PC-9 (cell line): Measurements from ENCODE around the gene ARID3B. TPM values are rescaled to one million over a fixed set of nuclear protein-coding genes. Genes with fewer than 3 reads are reported as not detected.
"Not testable (repeated sequence)": the region's sequence is repeated elsewhere in the genome, so short reads cannot be mapped to it uniquely, and the experiment has no call there.

Experiments
- BruUV-seq: library from RNA; stranded (reverse); fragments of 400-500 nt; replicated peaks from 2 replicates; lab custom pipeline; 2021; lab: Mats Ljungman, UMichigan
- CTCF ChIA-PET: fragments of 300-600 bp; sonication (Branson Sonifier 250); formaldehyde crosslinking; loops from one replicate; lab custom pipeline; 2022; ENCODE audit warnings: antibody characterized with exemption; lab: Charles Lee
- POLR2A ChIA-PET: fragments of 300-600 bp; sonication (Branson Sonifier 250); formaldehyde crosslinking; loops from one replicate; lab custom pipeline; 2022; ENCODE audit warnings: antibody characterized with exemption; ENCODE audit not compliant: unreplicated experiment; lab: Charles Lee
- DNase-seq, 2 experiments: peaks; one replicate each; pipeline versions ENCODE4 v3.0.0 to v3.0.0-alpha.2; 2015 to 2022; ENCODE audit warnings: mixed read lengths in 1 of 2
- H2AFZ ChIP-seq: fragments of 200-600 bp; sonication (generic); 2 replicates; pipeline ENCODE4 v1.8.1; 2017; ENCODE audit warnings: antibody characterized with exemption
- H3F3A ChIP-seq: fragments of 200-600 bp; sonication (generic); 2 replicates; pipeline ENCODE4 v1.8.1; 2017; ENCODE audit warnings: antibody characterized with exemption, mild to moderate bottlenecking, low read depth; ENCODE audit not compliant: insufficient read depth
- H3K27ac ChIP-seq: fragments of 200-600 bp; sonication (generic); 2 replicates; pipeline ENCODE4 v1.6.1; 2016; ENCODE audit warnings: mixed run types
- H3K27me3 ChIP-seq: fragments of 200-600 bp; sonication (generic); 2 replicates; pipeline ENCODE4 v1.6.1; 2016; ENCODE audit warnings: low read depth, mixed run types; ENCODE audit not compliant: insufficient read depth
- H3K36me3 ChIP-seq: fragments of 200-600 bp; sonication (generic); 2 replicates; pipeline ENCODE4 v1.6.1; 2016; ENCODE audit warnings: low read depth, mixed run types
- H3K4me1 ChIP-seq: fragments of 200-600 bp; sonication (generic); replicated peaks from 2 replicates; pipeline ENCODE4 v1.6.1; 2016; ENCODE audit warnings: mixed run types; ENCODE audit not compliant: insufficient read depth
- H3K4me2 ChIP-seq: fragments of 200-600 bp; sonication (generic); 2 replicates; pipeline ENCODE4 v1.6.1; 2017; ENCODE audit warnings: mixed run types
- H3K4me3 ChIP-seq: fragments of 200-600 bp; sonication (generic); 2 replicates; pipeline ENCODE4 v1.6.1; 2016; ENCODE audit warnings: mixed run types
- H3K79me2 ChIP-seq: fragments of 200-600 bp; sonication (generic); 2 replicates; pipeline ENCODE4 v1.6.1; 2017; ENCODE audit warnings: low read depth, mixed run types
- H3K9me2 ChIP-seq: fragments of 200-600 bp; sonication (generic); 2 replicates; pipeline ENCODE4 v1.8.1; 2017; ENCODE audit warnings: mild to moderate bottlenecking; ENCODE audit not compliant: insufficient read depth
- H3K9me3 ChIP-seq: fragments of 200-600 bp; sonication (generic); 2 replicates; pipeline ENCODE4 v1.8.1; 2016; ENCODE audit warnings: low read depth; ENCODE audit not compliant: insufficient read depth
- H4K20me1 ChIP-seq: fragments of 200-600 bp; sonication (generic); 2 replicates; pipeline ENCODE4 v1.8.1; 2017; ENCODE audit not compliant: insufficient read depth
- EZH2 ChIP-seq: fragments of 200-600 bp; sonication (generic); IDR thresholded peaks from 2 replicates; pipeline ENCODE4 v1.8.0; 2017; ENCODE audit warnings: antibody characterized with exemption, low read depth
- intact Hi-C: fragments of 100-400 bp; cut with micrococcal nuclease; formaldehyde crosslinking; loops from one replicate; pipeline ENCODE4 v1.10.0; 2022; ENCODE audit not compliant: unreplicated experiment
- total RNA-seq: library from RNA; stranded (reverse); gene quantifications from 2 replicates; pipeline ENCODE4 v1.2.3, GENCODE V29; 2021
- TF ChIP-seq, protein P1 (sequence below): fragments of 200-600 bp; sonication (generic); conservative IDR thresholded peaks from 2 replicates; pipeline ENCODE4 v1.6.1; 2017; ENCODE audit warnings: mixed run types, antibody characterized with exemption, mild to moderate bottlenecking, moderate library complexity

ARID3B gene
- total RNA-seq, 1 experiment from 2014 or later = 9.6 TPM

DNA sequence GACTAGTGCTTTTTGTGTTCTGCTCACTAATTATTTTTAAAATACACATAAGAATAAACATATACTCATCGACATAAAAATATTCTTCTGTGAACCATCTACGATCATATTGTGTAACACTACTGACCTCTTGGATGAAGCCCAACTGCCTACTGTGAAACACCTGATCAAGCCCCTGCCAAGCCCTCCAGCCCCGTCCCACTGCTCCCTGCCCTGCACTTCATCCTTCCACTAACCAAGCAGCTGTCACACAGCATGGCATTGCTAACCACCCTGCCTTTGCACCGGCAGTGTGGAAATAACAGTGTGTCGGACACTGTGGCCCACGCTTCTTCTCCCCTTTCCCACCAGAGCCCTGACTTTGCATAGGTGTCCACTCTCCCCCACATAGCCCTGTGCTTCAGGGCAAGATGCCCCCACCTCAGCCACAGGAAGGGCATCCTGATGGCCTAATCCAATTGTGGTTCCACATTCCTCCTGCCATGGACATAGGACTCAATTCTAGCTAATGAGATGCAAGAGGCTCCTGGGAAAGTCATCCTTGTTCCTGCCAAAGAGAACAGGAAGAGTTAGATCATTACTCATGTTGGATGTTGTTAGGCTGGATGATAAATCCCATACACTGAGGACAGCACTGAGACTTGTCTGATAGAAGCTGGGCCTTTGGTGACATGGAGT lies 35.0 kb upstream of the ARID3B start:
- ChIA-PET CTCF (no interaction called here), POLR2A (no interaction called here)
- no peak overlapping the region for H3K4me3 ChIP-seq
- no peaks in the 10 kb centered on the region for H3K4me1 ChIP-seq
- no peaks in the 10 kb centered on the region for H3K9me2 ChIP-seq
- H3K9me3 ChIP-seq = no peaks in the 10 kb centered on the region
- no peaks in the 10 kb centered on the region for H4K20me1 ChIP-seq
- no peaks in the 10 kb centered on the region for H3K27me3 ChIP-seq
- no peak for DNase-seq
- intact Hi-C loops = no loop called here
- H3K4me2 ChIP-seq = no peak overlapping the region
- H3K36me3 ChIP-seq = no peaks in the 10 kb centered on the region
- TF ChIP-seq, protein P1, sequence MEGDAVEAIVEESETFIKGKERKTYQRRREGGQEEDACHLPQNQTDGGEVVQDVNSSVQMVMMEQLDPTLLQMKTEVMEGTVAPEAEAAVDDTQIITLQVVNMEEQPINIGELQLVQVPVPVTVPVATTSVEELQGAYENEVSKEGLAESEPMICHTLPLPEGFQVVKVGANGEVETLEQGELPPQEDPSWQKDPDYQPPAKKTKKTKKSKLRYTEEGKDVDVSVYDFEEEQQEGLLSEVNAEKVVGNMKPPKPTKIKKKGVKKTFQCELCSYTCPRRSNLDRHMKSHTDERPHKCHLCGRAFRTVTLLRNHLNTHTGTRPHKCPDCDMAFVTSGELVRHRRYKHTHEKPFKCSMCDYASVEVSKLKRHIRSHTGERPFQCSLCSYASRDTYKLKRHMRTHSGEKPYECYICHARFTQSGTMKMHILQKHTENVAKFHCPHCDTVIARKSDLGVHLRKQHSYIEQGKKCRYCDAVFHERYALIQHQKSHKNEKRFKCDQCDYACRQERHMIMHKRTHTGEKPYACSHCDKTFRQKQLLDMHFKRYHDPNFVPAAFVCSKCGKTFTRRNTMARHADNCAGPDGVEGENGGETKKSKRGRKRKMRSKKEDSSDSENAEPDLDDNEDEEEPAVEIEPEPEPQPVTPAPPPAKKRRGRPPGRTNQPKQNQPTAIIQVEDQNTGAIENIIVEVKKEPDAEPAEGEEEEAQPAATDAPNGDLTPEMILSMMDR = no peak
- TF ChIP-seq EZH2 = no peak
- H3K79me2 ChIP-seq = no peaks in the 10 kb centered on the region
- no peak overlapping the region for H3K27ac ChIP-seq
- no peak overlapping the region for H2AFZ ChIP-seq
- BruUV-seq = no TSS peak
- no peaks in the 10 kb centered on the region; the same call in 1 of the 2 replicates for H3F3A ChIP-seq

DNA sequence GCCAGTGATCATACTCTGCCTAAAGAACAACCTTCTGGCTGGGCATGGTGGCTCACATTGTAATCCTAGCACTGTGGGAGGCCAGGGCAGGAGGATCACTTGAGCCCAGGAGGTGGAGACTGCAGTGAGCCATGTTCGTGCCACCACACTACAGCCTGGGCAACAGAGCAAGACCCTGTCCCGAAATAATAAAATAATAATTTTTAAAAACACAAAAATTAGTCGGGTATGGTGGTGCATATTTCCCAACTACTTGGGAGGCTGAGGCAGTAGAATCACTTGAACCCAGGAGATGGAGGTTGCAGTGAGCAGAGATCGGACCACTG lies 34.5 kb upstream of the ARID3B start:
- no peaks in the 10 kb centered on the region for H4K20me1 ChIP-seq
- H3K79me2 ChIP-seq = no peaks in the 10 kb centered on the region
- H3K36me3 ChIP-seq = no peaks in the 10 kb centered on the region
- intact Hi-C loops = no loop called here
- TF ChIP-seq, protein P1 = no peak
- no peak for TF ChIP-seq EZH2
- POLR2A ChIA-PET = no interaction called here
- H3K4me1 ChIP-seq = no peaks in the 10 kb centered on the region
- H2AFZ ChIP-seq = no peak overlapping the region
- H3K27ac ChIP-seq = no peak overlapping the region
- no TSS peak for BruUV-seq
- H3K9me3 ChIP-seq = no peaks in the 10 kb centered on the region
- no peak for DNase-seq
- H3K27me3 ChIP-seq = no peaks in the 10 kb centered on the region
- H3K4me3 ChIP-seq = no peak overlapping the region
- CTCF ChIA-PET = no interaction called here
- H3K4me2 ChIP-seq = no peak overlapping the region
- H3K9me2 ChIP-seq = no peaks in the 10 kb centered on the region
- H3F3A ChIP-seq = no peaks in the 10 kb centered on the region; the same call in 1 of the 2 replicates

DNA sequence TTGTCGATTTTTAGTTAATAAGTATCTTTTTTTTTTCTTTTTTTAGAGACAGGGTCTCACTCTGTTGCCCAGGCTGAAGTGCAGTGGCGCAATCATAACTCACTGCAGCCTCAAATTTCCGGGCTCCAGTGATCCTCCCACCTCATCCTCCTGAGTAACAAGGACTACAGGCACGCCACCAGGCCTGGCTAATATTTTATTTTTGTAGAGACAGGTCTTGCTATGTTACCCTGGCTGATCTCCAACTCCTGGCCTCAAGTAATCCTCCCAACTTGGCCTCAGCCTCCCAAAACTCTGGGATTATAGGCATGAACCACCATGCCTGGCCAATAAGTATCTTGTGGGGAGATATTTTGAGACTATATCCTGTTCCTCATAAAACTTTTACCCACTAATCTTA lies 29.4 kb upstream of the ARID3B start:
- Histone ChIP-seq H3K9me2 (no peaks in the 10 kb centered on the region), H3K9me3 (no peaks in the 10 kb centered on the region), H3K4me1 (no peaks in the 10 kb centered on the region), H4K20me1 (no peaks in the 10 kb centered on the region), H3F3A (no peaks in the 10 kb centered on the region), H3K79me2 (no peaks in the 10 kb centered on the region), H2AFZ (no peak overlapping the region), H3K27ac (no peak overlapping the region), H3K4me3 (no peak overlapping the region), H3K36me3 (no peaks in the 10 kb centered on the region), H3K4me2 (no peak overlapping the region), H3K27me3 (no peaks in the 10 kb centered on the region)
- TF ChIP-seq, protein P1 = no peak
- TF ChIP-seq EZH2 = no peak
- ChIA-PET POLR2A (no interaction called here), CTCF (no interaction called here)
- no peak for DNase-seq
- BruUV-seq = no TSS peak
- intact Hi-C loops = no loop called here

DNA sequence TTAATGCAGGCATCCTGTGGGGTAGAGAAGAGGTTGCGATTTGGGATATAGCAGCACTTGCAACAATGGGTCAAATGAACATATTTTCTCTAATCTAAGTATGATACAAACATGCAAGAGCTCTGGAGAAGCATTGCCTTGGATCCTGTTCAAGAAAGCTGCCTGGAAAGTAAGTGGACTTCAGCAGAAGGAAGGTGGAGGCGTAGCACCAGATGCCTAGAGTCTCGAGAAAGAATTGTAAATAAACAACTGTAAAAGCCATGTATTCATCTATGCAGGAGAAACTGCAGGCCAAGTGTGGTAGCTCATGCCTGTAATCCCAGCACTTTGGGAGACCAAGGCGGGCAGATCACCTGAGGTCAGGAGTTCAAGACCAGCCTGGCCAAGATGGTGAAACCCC lies 27.0 kb upstream of the ARID3B start:
- POLR2A ChIA-PET, H2AFZ ChIP-seq, H3K9me3 ChIP-seq, CTCF ChIA-PET, H3K79me2 ChIP-seq, intact Hi-C loops, H3K4me2 ChIP-seq, H3K27ac ChIP-seq, BruUV-seq, DNase-seq, H3K4me1 ChIP-seq, H3K36me3 ChIP-seq, H4K20me1 ChIP-seq, H3F3A ChIP-seq, H3K27me3 ChIP-seq, H3K9me2 ChIP-seq, H3K4me3 ChIP-seq: not testable (repeated sequence)
